Chondrocyte (in vitro differentiated cells): Measurements from ENCODE around the gene IL1RAPL1. TPM values are rescaled to one million over a fixed set of nuclear protein-coding genes. Genes with fewer than 3 reads are reported as not detected.

Experiments
- DNase-seq: peaks from one replicate; pipeline ENCODE4 v3.0.0; 2021; ENCODE audit warnings: mixed read lengths, low spot score
- H3K27ac Mint-ChIP-seq: one replicate; pipeline ENCODE4 v1.8.0; 2021; ENCODE audit warnings: mild to moderate bottlenecking, moderate library complexity, mixed read lengths; ENCODE audit not compliant: unreplicated experiment
- H3K27me3 Mint-ChIP-seq: 2 replicates; pipeline ENCODE4 v1.8.0; 2021; ENCODE audit warnings: low read depth, mixed read lengths
- H3K36me3 Mint-ChIP-seq: 2 replicates; pipeline ENCODE4 v1.8.0; 2021; ENCODE audit warnings: low read depth, mixed read lengths
- H3K4me1 Mint-ChIP-seq: 2 replicates; pipeline ENCODE4 v1.8.0; 2021; ENCODE audit warnings: low read depth, mild to moderate bottlenecking, mixed read lengths
- H3K4me3 Mint-ChIP-seq: one replicate; pipeline ENCODE4 v1.8.0; 2021; ENCODE audit warnings: mild to moderate bottlenecking, moderate library complexity, mixed read lengths; ENCODE audit not compliant: unreplicated experiment
- H3K9me3 Mint-ChIP-seq: 2 replicates; pipeline ENCODE4 v1.8.0; 2021; ENCODE audit warnings: low read depth, mixed read lengths
- CTCF ChIP-seq: fragments of 200-600 bp; sonication (generic); IDR thresholded peaks from 2 replicates; pipeline ENCODE4 v1.5.0; 2021; ENCODE audit warnings: antibody characterized with exemption, mild to moderate bottlenecking, moderate library complexity
- total RNA-seq: library from RNA; stranded (reverse); gene quantifications from 3 replicates; pipeline ENCODE4 v1.2.1, GENCODE V29; 2021

The IL1RAPL1 gene
- total RNA-seq, 1 donor from 2014 or later, result not detected

DNA sequence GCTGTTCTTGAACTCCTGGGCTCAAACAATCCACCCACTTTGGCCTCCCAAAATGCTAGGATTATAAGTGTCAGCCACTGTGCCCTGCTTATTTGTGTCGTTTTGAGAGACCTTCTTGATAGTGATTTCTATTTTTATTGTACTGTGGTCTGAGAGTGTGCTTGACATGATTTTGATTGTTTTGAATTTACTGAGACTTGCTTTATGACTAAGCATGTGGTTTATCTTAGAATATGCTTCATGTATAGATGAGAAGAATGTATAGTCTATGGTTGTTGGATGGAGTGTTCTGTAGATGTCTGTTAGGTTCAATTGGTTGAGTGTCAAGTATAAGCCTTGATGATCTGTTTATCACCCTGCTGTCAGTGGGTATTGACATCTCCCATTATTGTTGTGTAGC lies 789.3 kb downstream of the IL1RAPL1 start:
- H3K4me1 Mint-ChIP-seq, result no peaks in the 10 kb centered on the region
- no peak for TF ChIP-seq CTCF
- H3K36me3 Mint-ChIP-seq, result no peaks in the 10 kb centered on the region
- no peaks in the 10 kb centered on the region for H3K27me3 Mint-ChIP-seq
- no peak overlapping the region for H3K4me3 Mint-ChIP-seq
- H3K9me3 Mint-ChIP-seq, result peaks cover 32% of the 10 kb centered on the region
- DNase-seq, result no peak
- H3K27ac Mint-ChIP-seq, result no peak overlapping the region

DNA sequence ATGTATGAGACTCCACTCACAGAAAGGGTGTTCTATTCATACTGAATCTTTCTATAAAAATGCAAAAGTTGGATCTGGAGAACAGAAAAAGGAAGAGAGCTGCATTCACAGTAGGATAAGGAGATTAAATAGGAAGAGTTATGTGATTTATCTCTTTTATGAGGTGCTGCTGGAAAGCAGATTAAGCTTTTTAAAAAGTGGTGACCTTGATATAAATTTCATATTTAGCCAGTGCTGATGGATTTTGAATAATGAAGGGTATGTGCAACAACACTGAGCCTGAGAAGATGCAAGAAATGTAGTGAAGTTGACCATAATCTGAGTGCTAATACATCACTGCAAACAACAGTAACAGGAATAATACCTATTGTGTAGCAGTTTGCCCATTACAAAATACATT lies 795.6 kb downstream of the IL1RAPL1 start:
- peaks cover 10% of the 10 kb centered on the region for H3K9me3 Mint-ChIP-seq
- no peaks in the 10 kb centered on the region for H3K27me3 Mint-ChIP-seq
- no peaks in the 10 kb centered on the region for H3K4me1 Mint-ChIP-seq
- no peak for DNase-seq
- no peaks in the 10 kb centered on the region for H3K36me3 Mint-ChIP-seq
- TF ChIP-seq CTCF, result no peak
- no peak overlapping the region for H3K4me3 Mint-ChIP-seq
- no peak overlapping the region for H3K27ac Mint-ChIP-seq

- no peaks in the 10 kb centered on the region for H3K4me1 Mint-ChIP-seq
- H3K4me3 Mint-ChIP-seq, result no peak overlapping the region
- H3K36me3 Mint-ChIP-seq, result no peaks in the 10 kb centered on the region
- TF ChIP-seq CTCF, result no peak
- H3K27ac Mint-ChIP-seq, result no peak overlapping the region
- no peak for DNase-seq
- peaks cover 6% of the 10 kb centered on the region for H3K9me3 Mint-ChIP-seq
- H3K27me3 Mint-ChIP-seq, result no peaks in the 10 kb centered on the region
Measured at GRCh38 chrX:29388509-29388908, 801.3 kb downstream of the IL1RAPL1 start.

DNA sequence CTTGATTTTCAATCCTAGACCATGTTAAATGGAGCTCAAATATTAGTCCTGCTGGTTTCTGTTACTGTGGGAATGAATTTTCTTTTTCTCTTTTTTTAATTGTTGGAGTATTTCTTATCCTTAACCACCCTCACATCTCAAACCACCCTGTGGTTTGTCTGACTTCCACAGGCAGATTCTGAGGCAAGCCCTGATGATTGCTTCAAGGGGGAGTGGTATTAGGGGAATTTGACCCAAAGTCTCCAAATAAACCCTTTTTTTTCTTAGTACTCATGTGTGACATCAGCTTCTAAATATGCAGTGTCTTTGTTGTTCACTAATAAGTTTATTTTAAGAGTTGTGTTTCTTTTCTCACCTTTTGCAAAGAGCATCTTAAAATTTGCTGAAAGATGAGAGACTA lies 810.3 kb downstream of the IL1RAPL1 start:
- Mint-ChIP-seq H3K27me3 (no peaks in the 10 kb centered on the region), H3K36me3 (no peaks in the 10 kb centered on the region), H3K27ac (no peak overlapping the region), H3K4me3 (no peak overlapping the region), H3K9me3 (peaks cover 3% of the 10 kb centered on the region), H3K4me1 (no peaks in the 10 kb centered on the region)
- no peak for TF ChIP-seq CTCF
- DNase-seq, result no peak

GRCh38 chrX:29407357-29407756 lies 820.1 kb downstream of the IL1RAPL1 start:
- Mint-ChIP-seq H3K27ac (no peak overlapping the region), H3K4me3 (no peak overlapping the region), H3K4me1 (no peaks in the 10 kb centered on the region), H3K36me3 (no peaks in the 10 kb centered on the region), H3K9me3 (peaks cover 8% of the 10 kb centered on the region), H3K27me3 (peaks cover 1% of the 10 kb centered on the region)
- DNase-seq, result no peak
- TF ChIP-seq CTCF, result no peak
